OCI-LY7 (cell line): Measurements from ENCODE around the gene PIP5K1C.

Source experiments
- CTCF ChIP-seq: fragments of 200-600 bp; sonication (generic); conservative IDR thresholded peaks from 2 replicates; pipeline ENCODE4 v1.5.1; 2014; ENCODE audit warnings: mild to moderate bottlenecking, antibody characterized with exemption, low read length, moderate library complexity, mixed read lengths
- EZH2phosphoT487 ChIP-seq: fragments of 200-600 bp; sonication (generic); IDR thresholded peaks from 2 replicates; pipeline ENCODE4 v1.6.1; 2018; ENCODE audit warnings: low read depth, borderline replicate concordance, mild to moderate bottlenecking, mixed run types, antibody characterized with exemption, low read length, moderate library complexity, mixed read lengths

GRCh38 chr19:3636962-3637361, 63.3 kb downstream of the PIP5K1C start:
- TF ChIP-seq CTCF = no peak
- TF ChIP-seq EZH2phosphoT487 = no peak
